Type B pancreatic cell (in vitro differentiated cells): ENCODE results near the gene GRIN2A. TPM values are rescaled to one million over a fixed set of nuclear protein-coding genes. Genes with fewer than 3 reads are reported as not detected.

ENCODE experiments used
- DNase-seq: peaks from one replicate; pipeline ENCODE4 v3.0.0; 2021; ENCODE audit warnings: mixed read lengths; ENCODE audit not compliant: unreplicated experiment; ENCODE audit errors: extremely low spot score
- H3K27ac Mint-ChIP-seq: 2 replicates; pipeline ENCODE4 v1.8.0; 2021; ENCODE audit warnings: mild to moderate bottlenecking, mixed read lengths
- H3K27me3 Mint-ChIP-seq: 2 replicates; pipeline ENCODE4 v1.8.0; 2021; ENCODE audit warnings: mixed read lengths
- H3K36me3 Mint-ChIP-seq: 2 replicates; pipeline ENCODE4 v1.8.0; 2021; ENCODE audit warnings: mixed read lengths
- H3K4me1 Mint-ChIP-seq: one replicate; pipeline ENCODE4 v1.8.0; 2021; ENCODE audit warnings: mixed read lengths; ENCODE audit not compliant: unreplicated experiment
- H3K4me3 Mint-ChIP-seq: 2 replicates; pipeline ENCODE4 v1.8.0; 2021; ENCODE audit warnings: mild to moderate bottlenecking, mixed read lengths
- H3K9me3 Mint-ChIP-seq: 2 replicates; pipeline ENCODE4 v1.8.0; 2021; ENCODE audit warnings: mixed read lengths
- CTCF ChIP-seq: fragments of 200-600 bp; sonication (generic); conservative IDR thresholded peaks from 2 replicates; pipeline ENCODE4 v1.5.0; 2021; ENCODE audit warnings: antibody characterized with exemption, mild to moderate bottlenecking
- total RNA-seq: library from RNA; stranded (reverse); gene quantifications from 2 replicates; pipeline ENCODE4 v1.2.1, GENCODE V29; 2021; ENCODE audit warnings: low replicate concordance

Gene GRIN2A
- total RNA-seq, 1 donor from 2014 or later, result 7.1 TPM

GRCh38 chr16:9850817-9851216, 331.4 kb downstream of the GRIN2A start:
- no peaks in the 10 kb centered on the region for H3K4me1 Mint-ChIP-seq
- no peak for DNase-seq
- no peak overlapping the region for H3K27ac Mint-ChIP-seq
- TF ChIP-seq CTCF, result no peak
- H3K4me3 Mint-ChIP-seq, result no peak overlapping the region
- H3K36me3 Mint-ChIP-seq, result no peaks in the 10 kb centered on the region
- H3K27me3 Mint-ChIP-seq, result peaks cover 15% of the 10 kb centered on the region
- H3K9me3 Mint-ChIP-seq, result no peaks in the 10 kb centered on the region

- TF ChIP-seq CTCF, result no peak
- H3K4me3 Mint-ChIP-seq, result no peak overlapping the region
- no peak for DNase-seq
- no peaks in the 10 kb centered on the region for H3K4me1 Mint-ChIP-seq
- H3K36me3 Mint-ChIP-seq, result no peaks in the 10 kb centered on the region
- H3K27me3 Mint-ChIP-seq, result peaks cover 23% of the 10 kb centered on the region
- no peak overlapping the region for H3K27ac Mint-ChIP-seq
- H3K9me3 Mint-ChIP-seq, result no peaks in the 10 kb centered on the region
Measured at GRCh38 chr16:9849697-9850245, 332.5 kb downstream of the GRIN2A start.

GRCh38 chr16:9847146-9847545, 335.1 kb downstream of the GRIN2A start:
- Mint-ChIP-seq H3K4me3 (no peak overlapping the region), H3K27me3 (peaks cover 23% of the 10 kb centered on the region), H3K36me3 (no peaks in the 10 kb centered on the region), H3K4me1 (no peaks in the 10 kb centered on the region), H3K27ac (no peak overlapping the region), H3K9me3 (no peaks in the 10 kb centered on the region)
- DNase-seq, result no peak
- TF ChIP-seq CTCF, result no peak

GRCh38 chr16:9846362-9847099, 335.7 kb downstream of the GRIN2A start:
- Mint-ChIP-seq H3K4me1 (no peaks in the 10 kb centered on the region), H3K27me3 (peaks cover 23% of the 10 kb centered on the region), H3K4me3 (no peak overlapping the region), H3K36me3 (no peaks in the 10 kb centered on the region), H3K9me3 (no peaks in the 10 kb centered on the region), H3K27ac (no peak overlapping the region)
- TF ChIP-seq CTCF, result no peak
- no peak for DNase-seq

GRCh38 chr16:9845661-9846361, 336.4 kb downstream of the GRIN2A start:
- no peaks in the 10 kb centered on the region for H3K36me3 Mint-ChIP-seq
- H3K27me3 Mint-ChIP-seq, result peaks cover 19% of the 10 kb centered on the region
- H3K9me3 Mint-ChIP-seq, result no peaks in the 10 kb centered on the region
- no peak overlapping the region for H3K27ac Mint-ChIP-seq
- H3K4me1 Mint-ChIP-seq, result no peaks in the 10 kb centered on the region
- no peak for DNase-seq
- TF ChIP-seq CTCF, result no peak
- H3K4me3 Mint-ChIP-seq, result no peak overlapping the region
